GM21367 (cell line): ENCODE data around the gene GAK.
"Not testable (repeated sequence)": the region's sequence is repeated elsewhere in the genome, so short reads cannot be mapped to it uniquely, and the experiment has no call there.

ENCODE experiments used
- ATAC-seq: cut with Tn5 transposase; IDR thresholded peaks from one replicate; pipeline ENCODE4 v1.9.1; 2021; ENCODE audit not compliant: unreplicated experiment

GAK gene

GRCh38 chr4:952881-953573 is 20.9 kb upstream of the GAK start:
- no peak for ATAC-seq

GRCh38 chr4:951594-952468 is 19.7 kb upstream of the GAK start:
- no peak for ATAC-seq

- no peak for ATAC-seq
Measured at GRCh38 chr4:951186-951585, 19.1 kb upstream of the GAK start.

GRCh38 chr4:950136-951020 is 18.3 kb upstream of the GAK start:
- no peak for ATAC-seq

GRCh38 chr4:949656-950055 is 17.5 kb upstream of the GAK start:
- no peak for ATAC-seq

- ATAC-seq = no peak
Measured at GRCh38 chr4:948936-949300, 16.8 kb upstream of the GAK start.

- ATAC-seq = no peak
Measured at GRCh38 chr4:948101-948935, 16.2 kb upstream of the GAK start.

- ATAC-seq = no peak
Measured at GRCh38 chr4:947491-947971, 15.4 kb upstream of the GAK start.

GRCh38 chr4:946517-947471 is 14.7 kb upstream of the GAK start:
- ATAC-seq = no peak

GRCh38 chr4:946103-946450 is 14.0 kb upstream of the GAK start:
- no peak for ATAC-seq

GRCh38 chr4:945274-946102 is 13.4 kb upstream of the GAK start:
- no peak for ATAC-seq

- ATAC-seq = not testable (repeated sequence)
Measured at GRCh38 chr4:939508-939907, 7.4 kb upstream of the GAK start.

GRCh38 chr4:932713-933070 is 576 bp upstream of the GAK start:
- ATAC-seq = no peak

GRCh38 chr4:931194-931959 is 739 bp downstream of the GAK start:
- ATAC-seq = no peak

GRCh38 chr4:930827-931193 is 1.3 kb downstream of the GAK start:
- no peak for ATAC-seq

- no peak for ATAC-seq
Measured at GRCh38 chr4:930028-930551, 2.0 kb downstream of the GAK start.

- ATAC-seq = no peak
Measured at GRCh38 chr4:929096-929765, 2.9 kb downstream of the GAK start.
